H1 (cell line): Measurements from ENCODE around the gene APOL2.

Experiments
- EGR1 ChIP-seq: IDR thresholded peaks from 2 replicates; pipeline ENCODE4 v1.6.1; 2011; ENCODE audit warnings: low read depth, low read length, borderline replicate concordance
- POLR2AphosphoS5 ChIP-seq: IDR thresholded peaks from 2 replicates; pipeline ENCODE4 v1.6.1; 2011; ENCODE audit warnings: low read depth, low read length
- TBP ChIP-seq: IDR thresholded peaks from 2 replicates; pipeline ENCODE4 v1.6.1; 2011; ENCODE audit warnings: low read depth, low read length, improper control_type of control experiment
- TF ChIP-seq, protein P1 (sequence below): IDR thresholded peaks from 2 replicates; pipeline ENCODE4 v1.6.1; 2012; ENCODE audit warnings: inconsistent platforms

DNA sequence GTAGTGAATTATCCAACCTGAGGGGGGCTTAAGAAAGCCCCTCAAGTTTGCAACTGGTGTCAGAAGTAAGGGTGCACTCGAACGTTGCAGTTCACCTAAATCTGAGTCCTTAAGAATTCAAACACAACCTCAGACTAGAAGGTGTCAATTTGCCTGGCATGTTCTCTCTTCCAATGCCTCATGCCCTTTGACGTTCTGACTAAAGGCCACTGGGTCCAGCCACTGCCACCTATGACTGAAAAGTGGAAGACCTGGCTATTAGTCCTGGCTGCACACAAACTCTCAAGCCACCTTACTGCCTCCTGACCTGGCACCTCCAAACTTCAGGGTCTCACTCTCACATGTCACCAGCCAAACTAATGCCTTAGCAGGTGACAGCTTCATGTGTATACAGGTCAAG, 45.8 kb downstream of the APOL2 start:
- no peak for TF ChIP-seq EGR1
- TF ChIP-seq, protein P1, sequence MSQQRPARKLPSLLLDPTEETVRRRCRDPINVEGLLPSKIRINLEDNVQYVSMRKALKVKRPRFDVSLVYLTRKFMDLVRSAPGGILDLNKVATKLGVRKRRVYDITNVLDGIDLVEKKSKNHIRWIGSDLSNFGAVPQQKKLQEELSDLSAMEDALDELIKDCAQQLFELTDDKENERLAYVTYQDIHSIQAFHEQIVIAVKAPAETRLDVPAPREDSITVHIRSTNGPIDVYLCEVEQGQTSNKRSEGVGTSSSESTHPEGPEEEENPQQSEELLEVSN, result no peak
- TF ChIP-seq TBP, result no peak
- no peak for TF ChIP-seq POLR2AphosphoS5
